ENCODE results near the gene TTC22.
A peak's percentile ranks its signal among the peaks of the same experiment; 100 is the strongest.

The TTC22 gene

DNA sequence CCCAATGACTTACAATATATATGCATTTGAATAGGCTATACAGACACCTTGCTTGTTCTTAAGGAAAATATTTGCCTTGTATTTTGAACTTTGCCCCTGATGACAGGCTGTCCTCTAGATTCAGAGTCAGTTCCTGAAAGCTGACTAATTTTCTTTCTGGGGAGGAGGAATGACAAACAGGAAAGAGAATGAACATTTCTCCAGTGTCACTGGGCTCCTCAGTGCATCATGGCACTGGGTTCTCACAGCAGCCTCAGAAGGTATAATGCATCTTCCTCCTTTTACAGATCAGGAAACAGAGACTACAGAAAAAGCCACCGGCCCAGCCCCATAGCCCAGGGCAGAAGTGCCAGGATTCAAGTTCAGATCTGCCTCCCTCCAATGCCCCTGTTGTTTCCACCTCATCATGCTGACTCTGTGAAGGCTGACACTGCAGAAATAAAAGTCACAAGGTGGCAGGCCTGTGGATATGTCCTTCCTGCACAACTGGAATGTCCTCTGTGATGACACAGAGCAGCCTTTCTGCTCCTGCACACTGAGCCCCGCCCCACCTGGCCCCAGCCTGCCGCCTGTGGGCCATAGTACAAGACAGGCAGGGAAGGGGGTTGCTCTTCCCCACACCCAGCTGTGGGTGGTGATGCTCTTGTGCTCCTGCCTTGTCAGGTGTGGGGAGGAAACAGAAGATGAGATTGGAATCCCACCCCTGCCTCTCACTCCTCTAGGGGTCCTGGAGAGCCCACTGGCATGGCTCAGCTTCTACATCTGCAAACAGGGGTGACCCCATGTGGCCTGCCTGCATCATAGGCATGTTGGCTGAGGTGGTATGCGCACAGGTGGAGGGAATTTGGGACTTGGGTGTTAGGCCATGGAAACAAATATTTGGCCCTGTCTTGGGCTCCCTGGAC lies 6.4 kb downstream of the TTC22 start:
- no peak overlapping the region for H3K4me3 ChIP-seq (ENCODE audit: low read depth, low read length)
- TF ChIP-seq, protein P1, sequence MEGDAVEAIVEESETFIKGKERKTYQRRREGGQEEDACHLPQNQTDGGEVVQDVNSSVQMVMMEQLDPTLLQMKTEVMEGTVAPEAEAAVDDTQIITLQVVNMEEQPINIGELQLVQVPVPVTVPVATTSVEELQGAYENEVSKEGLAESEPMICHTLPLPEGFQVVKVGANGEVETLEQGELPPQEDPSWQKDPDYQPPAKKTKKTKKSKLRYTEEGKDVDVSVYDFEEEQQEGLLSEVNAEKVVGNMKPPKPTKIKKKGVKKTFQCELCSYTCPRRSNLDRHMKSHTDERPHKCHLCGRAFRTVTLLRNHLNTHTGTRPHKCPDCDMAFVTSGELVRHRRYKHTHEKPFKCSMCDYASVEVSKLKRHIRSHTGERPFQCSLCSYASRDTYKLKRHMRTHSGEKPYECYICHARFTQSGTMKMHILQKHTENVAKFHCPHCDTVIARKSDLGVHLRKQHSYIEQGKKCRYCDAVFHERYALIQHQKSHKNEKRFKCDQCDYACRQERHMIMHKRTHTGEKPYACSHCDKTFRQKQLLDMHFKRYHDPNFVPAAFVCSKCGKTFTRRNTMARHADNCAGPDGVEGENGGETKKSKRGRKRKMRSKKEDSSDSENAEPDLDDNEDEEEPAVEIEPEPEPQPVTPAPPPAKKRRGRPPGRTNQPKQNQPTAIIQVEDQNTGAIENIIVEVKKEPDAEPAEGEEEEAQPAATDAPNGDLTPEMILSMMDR (IDR thresholded peaks at IDR 0.05; ENCODE audit: low read depth, low read length): no peak

- TF ChIP-seq, protein P1 (IDR thresholded peaks at IDR 0.05; ENCODE audit: low read depth, low read length): no peak
- no peak overlapping the region for H3K4me3 ChIP-seq (ENCODE audit: low read depth, low read length)
Measured at GRCh38 chr1:54792686-54793282, 8.3 kb downstream of the TTC22 start.

DNA sequence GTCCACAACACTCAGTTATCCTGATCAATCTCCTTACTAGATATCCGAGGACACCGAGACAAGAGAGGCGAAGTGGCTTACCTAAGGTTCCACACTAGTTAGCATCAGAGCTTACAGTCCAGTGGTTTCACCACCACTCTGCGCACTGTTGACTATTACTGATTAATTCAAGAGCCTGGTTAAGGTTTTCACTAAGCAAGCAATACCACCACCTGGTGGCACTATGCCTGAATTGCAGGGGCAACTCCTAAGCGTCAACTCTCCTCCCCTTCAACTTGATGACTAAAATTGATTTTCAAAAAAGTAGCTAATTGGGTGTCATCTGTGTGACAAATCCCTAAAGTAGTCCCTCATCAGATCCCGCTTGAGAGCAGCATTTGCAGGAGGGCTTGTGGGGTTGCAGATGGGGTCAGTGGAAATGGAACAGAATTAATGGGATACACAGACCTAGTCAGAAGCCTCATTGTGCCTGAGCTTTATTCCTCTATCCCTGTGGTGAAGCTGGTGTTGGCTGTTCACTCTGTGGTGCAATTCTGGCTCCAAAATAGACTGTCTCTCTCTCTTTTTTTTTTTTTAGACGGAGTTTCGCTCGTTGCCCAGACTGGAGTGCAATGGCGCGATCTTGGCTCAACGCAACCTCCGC lies 9.1 kb downstream of the TTC22 start:
- TF ChIP-seq, protein P1 (IDR thresholded peaks at IDR 0.05; ENCODE audit: low read depth, low read length): peak; percentile 67
- H3K4me3 ChIP-seq (ENCODE audit: low read depth, low read length): no peak overlapping the region

DNA sequence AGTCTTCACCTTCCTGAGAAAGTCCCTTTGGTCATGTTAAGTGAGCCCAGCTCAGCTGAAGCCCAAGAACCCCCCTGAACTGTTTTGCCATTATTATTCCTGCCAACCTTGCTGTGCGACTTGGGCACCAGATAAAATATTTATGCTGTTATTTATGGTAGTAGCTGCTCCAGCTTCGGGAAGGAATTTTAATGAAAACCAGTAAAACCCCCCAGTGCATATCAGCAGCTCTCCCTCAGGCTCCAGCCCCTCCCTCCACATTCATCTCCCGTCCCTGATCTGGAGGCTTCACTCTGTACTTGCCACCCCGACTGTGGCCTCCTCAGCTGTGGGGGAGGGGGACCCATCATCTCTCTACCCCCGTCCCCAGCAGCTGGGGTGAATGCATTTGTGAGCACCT lies 12.7 kb downstream of the TTC22 start:
- TF ChIP-seq, protein P1 (IDR thresholded peaks at IDR 0.05; ENCODE audit: low read depth, low read length): no peak
- no peak overlapping the region for H3K4me3 ChIP-seq (ENCODE audit: low read depth, low read length)

DNA sequence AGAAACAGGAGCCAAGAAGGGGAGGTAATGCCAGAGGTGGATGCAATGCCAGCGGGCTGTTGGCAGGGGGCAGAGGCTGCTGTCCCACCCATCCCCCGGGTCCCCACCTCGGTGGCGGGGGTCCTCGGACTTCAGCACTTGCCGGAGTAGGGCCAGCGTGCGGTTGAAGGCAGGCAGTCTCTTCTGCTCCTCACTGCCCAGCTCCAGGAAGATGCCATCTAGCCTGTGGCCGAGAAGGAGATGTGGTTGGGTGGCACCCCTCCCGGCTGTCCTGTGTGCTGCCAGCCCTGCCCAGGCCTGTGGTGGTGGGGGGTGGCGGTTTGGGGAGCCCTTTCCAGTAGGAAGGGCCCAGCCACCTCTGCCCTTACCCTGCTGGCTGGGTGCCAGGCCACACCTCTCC lies 13.5 kb downstream of the TTC22 start:
- TF ChIP-seq, protein P1 (IDR thresholded peaks at IDR 0.05; ENCODE audit: low read depth, low read length): no peak
- no peak overlapping the region for H3K4me3 ChIP-seq (ENCODE audit: low read depth, low read length)

DNA sequence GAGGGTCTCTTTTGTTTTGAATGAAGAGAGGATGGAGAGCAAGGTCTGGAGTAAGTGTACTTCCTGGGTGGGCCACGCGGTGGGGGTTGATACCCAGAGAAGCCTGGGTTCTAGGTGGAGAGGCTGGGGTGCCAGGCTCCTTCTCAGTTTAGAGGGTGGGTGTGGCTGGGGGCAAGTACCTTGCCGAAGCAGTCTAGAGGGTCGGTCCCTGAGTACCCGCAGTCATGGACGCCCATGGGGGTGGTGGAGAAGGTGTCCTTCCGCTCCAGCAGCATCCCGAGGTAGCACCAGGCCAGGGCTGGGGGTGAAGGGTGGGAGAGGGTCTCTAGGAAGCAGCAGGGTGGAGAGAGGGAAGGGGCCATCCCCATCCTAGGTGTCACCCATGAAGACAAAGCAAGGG lies 14.3 kb downstream of the TTC22 start:
- no peak overlapping the region for H3K4me3 ChIP-seq (ENCODE audit: low read depth, low read length)
- TF ChIP-seq, protein P1 (IDR thresholded peaks at IDR 0.05; ENCODE audit: low read depth, low read length): no peak

DNA sequence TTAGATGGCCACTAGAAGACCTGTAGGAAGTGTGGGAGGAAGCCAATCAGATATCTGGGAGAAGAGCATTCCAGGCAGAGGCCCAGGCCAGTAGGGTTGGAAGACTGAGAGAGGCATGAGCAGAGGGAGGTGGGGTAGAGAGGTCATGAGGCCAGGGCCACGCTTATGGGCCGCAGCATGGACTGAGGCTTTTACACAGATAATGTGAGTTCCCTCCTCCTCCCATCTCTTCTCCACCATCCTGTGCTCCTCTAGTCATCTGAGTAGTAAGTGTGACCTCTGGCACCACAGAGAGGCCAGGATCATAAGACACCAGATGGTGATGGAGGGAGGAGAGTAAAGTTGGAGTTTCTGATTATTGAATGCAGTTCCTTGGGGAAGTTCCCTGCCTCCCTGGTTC lies 17.1 kb downstream of the TTC22 start:
- no peak overlapping the region for H3K4me3 ChIP-seq (ENCODE audit: low read depth, low read length)
- TF ChIP-seq, protein P1 (IDR thresholded peaks at IDR 0.05; ENCODE audit: low read depth, low read length): no peak
